Neural cell (in vitro differentiated cells): ENCODE results near the gene EPS8. TPM values are rescaled to one million over a fixed set of nuclear protein-coding genes. Genes with fewer than 3 reads are reported as not detected.

Source experiments
- H2AFZ ChIP-seq: fragments of 200-600, 300-800 bp; sonication (generic), shearing (Covaris generic); 2 replicates; pipeline ENCODE4 v1.6.0; 2014; ENCODE audit warnings: low read depth, mild to moderate bottlenecking, antibody characterized with exemption, low read length, moderate library complexity
- H3F3A ChIP-seq: fragments of 200-600 bp; shearing (Covaris generic); 2 replicates; pipeline ENCODE4 v1.6.1; 2016; ENCODE audit warnings: mild to moderate bottlenecking, moderate library complexity, mixed read lengths, antibody characterized with exemption, low read length; ENCODE audit not compliant: insufficient read depth, poor library complexity, severe bottlenecking
- H3K27ac ChIP-seq: fragments of 200-600, 300-800 bp; sonication (generic), shearing (Covaris generic); 2 replicates; pipeline ENCODE4 v1.5.1; 2014; ENCODE audit warnings: mild to moderate bottlenecking, low read length, moderate library complexity
- H3K27me3 ChIP-seq: fragments of 300-800, 200-600 bp; sonication (generic), shearing (Covaris generic); 2 replicates; pipeline ENCODE4 v1.6.0; 2014; ENCODE audit warnings: mild to moderate bottlenecking, low read depth, low read length, moderate library complexity; ENCODE audit not compliant: insufficient read depth
- H3K36me3 ChIP-seq: fragments of 300-800, 200-600 bp; sonication (generic), shearing (Covaris generic); 2 replicates; pipeline ENCODE4 v1.5.1; 2014; ENCODE audit warnings: mild to moderate bottlenecking, antibody characterized with exemption, low read length, moderate library complexity; ENCODE audit not compliant: insufficient read depth
- H3K4me2 ChIP-seq: fragments of 300-800, 200-600 bp; sonication (generic), shearing (Covaris generic); 2 replicates; pipeline ENCODE4 v1.6.0; 2014; ENCODE audit warnings: mild to moderate bottlenecking, low read length
- H3K4me3 ChIP-seq: fragments of 300-800, 200-600 bp; sonication (generic), shearing (Covaris generic); 2 replicates; pipeline ENCODE4 v1.5.1; 2014; ENCODE audit warnings: mild to moderate bottlenecking, low read length, moderate library complexity
- H3K79me2 ChIP-seq: fragments of 200-600 bp; shearing (Covaris generic); replicated peaks from 2 replicates; pipeline ENCODE4 v1.6.0; 2014; ENCODE audit warnings: mild to moderate bottlenecking, low read length, moderate library complexity; ENCODE audit not compliant: insufficient read depth
- H3K9ac ChIP-seq: fragments of 300-800, 200-600 bp; sonication (generic), shearing (Covaris generic); 2 replicates; pipeline ENCODE4 v1.6.1; 2016; ENCODE audit warnings: mild to moderate bottlenecking, low read length, mixed read lengths
- H3K9me2 ChIP-seq: fragments of 200-600 bp; shearing (Covaris generic); 2 replicates; pipeline ENCODE4 v1.6.1; 2016; ENCODE audit warnings: mild to moderate bottlenecking, low read length, mixed read lengths; ENCODE audit not compliant: insufficient read depth
- H3K9me3 ChIP-seq: fragments of 200-600, 300-800 bp; sonication (generic), shearing (Covaris generic); 2 replicates; pipeline ENCODE4 v1.6.1; 2016; ENCODE audit warnings: mild to moderate bottlenecking, mixed run types, low read length, moderate library complexity, mixed read lengths
- H4K20me1 ChIP-seq: fragments of 200-600 bp; shearing (Covaris generic); 2 replicates; pipeline ENCODE4 v1.6.1; 2016; ENCODE audit warnings: mild to moderate bottlenecking, mixed run types; ENCODE audit not compliant: insufficient read depth
- CTCF ChIP-seq: fragments of 450-650 bp; IDR thresholded peaks from 2 replicates; pipeline ENCODE4 v1.5.1; 2014; ENCODE audit warnings: antibody characterized with exemption, mild to moderate bottlenecking, moderate library complexity; ENCODE audit not compliant: poor library complexity, severe bottlenecking
- EP300 ChIP-seq: fragments of 450-650 bp; conservative IDR thresholded peaks from 2 replicates; pipeline ENCODE4 v1.6.1; 2014; ENCODE audit warnings: antibody characterized with exemption, mild to moderate bottlenecking, moderate library complexity; ENCODE audit not compliant: poor library complexity, severe bottlenecking
- EZH2 ChIP-seq: fragments of 200-600, 300-800 bp; shearing (Covaris generic), sonication (generic); IDR thresholded peaks from 2 replicates; pipeline ENCODE4 v1.6.1; 2014; ENCODE audit warnings: antibody characterized with exemption, low read length, borderline replicate concordance, mild to moderate bottlenecking; ENCODE audit not compliant: insufficient read depth, poor library complexity, severe bottlenecking
- MXI1 ChIP-seq: fragments of 450-650 bp; conservative IDR thresholded peaks from 2 replicates; pipeline ENCODE4 v1.6.1; 2014; ENCODE audit warnings: antibody characterized with exemption, mild to moderate bottlenecking; ENCODE audit not compliant: poor library complexity, severe bottlenecking
- POLR2AphosphoS5 ChIP-seq: IDR thresholded peaks from 2 replicates; pipeline ENCODE4 v1.6.1; 2012
- RAD21 ChIP-seq: fragments of 450-650 bp; conservative IDR thresholded peaks from 2 replicates; pipeline ENCODE4 v1.6.1; 2014; ENCODE audit warnings: antibody characterized with exemption, mild to moderate bottlenecking, moderate library complexity
- REST ChIP-seq: IDR thresholded peaks from 2 replicates; pipeline ENCODE4 v1.6.1; 2012; ENCODE audit warnings: borderline replicate concordance
- SMC3 ChIP-seq: fragments of 450-650 bp; conservative IDR thresholded peaks from 2 replicates; pipeline ENCODE4 v1.6.1; 2014; ENCODE audit warnings: antibody characterized with exemption, mild to moderate bottlenecking, moderate library complexity; ENCODE audit not compliant: poor library complexity
- TAF1 ChIP-seq: IDR thresholded peaks from 2 replicates; pipeline ENCODE4 v1.6.1; 2012; ENCODE audit warnings: low read depth
- polyA plus RNA-seq: library from polyadenylated mRNA; depleted of rRNA; stranded (reverse); fragments of >200 nt; gene quantifications from 2 replicates; pipeline ENCODE4 v1.2.3, GENCODE V29; 2014

Gene EPS8
- polyA plus RNA-seq, 1 donor from 2014 or later, result 12.2 TPM

DNA sequence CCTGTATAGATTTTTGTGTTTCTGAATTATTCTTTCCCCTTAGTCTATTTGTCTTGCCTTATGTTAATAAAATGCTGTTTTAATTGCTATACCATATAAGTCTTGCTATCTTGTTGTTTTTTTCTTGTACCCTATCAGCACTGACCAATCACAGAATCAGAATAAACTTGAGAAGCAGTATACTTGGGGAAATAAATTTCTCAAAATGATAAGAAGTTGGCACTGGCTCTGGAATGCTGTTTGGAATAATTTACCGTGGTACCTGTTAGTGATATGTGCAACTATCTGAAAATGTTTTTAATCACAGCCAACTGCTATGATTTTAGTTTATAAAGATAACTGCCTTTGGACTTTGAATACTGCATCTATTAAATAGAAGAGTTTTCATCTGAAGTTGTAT lies 37.9 kb upstream of the EPS8 start:
- Histone ChIP-seq H3K4me3 (no peak overlapping the region), H3K4me2 (no peak overlapping the region), H3F3A (no peaks in the 10 kb centered on the region), H3K27ac (no peak overlapping the region), H3K27me3 (no peaks in the 10 kb centered on the region), H4K20me1 (no peaks in the 10 kb centered on the region), H3K9ac (no peak overlapping the region), H2AFZ (no peak overlapping the region), H3K79me2 (no peaks in the 10 kb centered on the region), H3K36me3 (no peaks in the 10 kb centered on the region), H3K9me2 (no peaks in the 10 kb centered on the region), H3K9me3 (no peaks in the 10 kb centered on the region)
- TF ChIP-seq REST (no peak), EZH2 (no peak), RAD21 (no peak), TAF1 (no peak), MXI1 (no peak), EP300 (no peak), SMC3 (no peak), POLR2AphosphoS5 (no peak), CTCF (no peak)

GRCh38 chr12:15824516-15824915 lies 35.3 kb upstream of the EPS8 start:
- no peak overlapping the region for H3K4me2 ChIP-seq
- no peak overlapping the region for H2AFZ ChIP-seq
- H3K4me3 ChIP-seq, result no peak overlapping the region
- H3K9ac ChIP-seq, result no peak overlapping the region
- H3K27me3 ChIP-seq, result no peaks in the 10 kb centered on the region
- no peaks in the 10 kb centered on the region for H3K9me2 ChIP-seq
- no peak overlapping the region for H3K27ac ChIP-seq
- H3K9me3 ChIP-seq, result no peaks in the 10 kb centered on the region
- no peak for TF ChIP-seq MXI1
- no peak for TF ChIP-seq TAF1
- TF ChIP-seq POLR2AphosphoS5, result no peak
- no peak for TF ChIP-seq SMC3
- no peak for TF ChIP-seq EZH2
- no peak for TF ChIP-seq EP300
- no peak for TF ChIP-seq RAD21
- TF ChIP-seq CTCF, result no peak
- no peak for TF ChIP-seq REST
- H4K20me1 ChIP-seq, result no peaks in the 10 kb centered on the region
- no peaks in the 10 kb centered on the region for H3K79me2 ChIP-seq
- no peaks in the 10 kb centered on the region for H3K36me3 ChIP-seq
- H3F3A ChIP-seq, result no peaks in the 10 kb centered on the region
